HEK293T (cell line): ENCODE data around the gene CGRRF1.
A peak's percentile ranks its signal among the peaks of the same experiment; 100 is the strongest.

Experiments used
- CTCF ChIA-PET: fragments of 350-600 bp; formaldehyde crosslinking; extraction: SDS; loops from one replicate; lab custom pipeline; 2021; ENCODE audit warnings: antibody characterized with exemption, inconsistent platforms; lab: Yijun Ruan, JAX
- POLR2A ChIA-PET: fragments of 350-600 bp; formaldehyde crosslinking; extraction: SDS; loops from one replicate; lab custom pipeline; 2020; ENCODE audit warnings: antibody characterized with exemption, inconsistent platforms; lab: Yijun Ruan, JAX
- DNase-seq: peaks from one replicate; pipeline ENCODE4 v3.0.0; 2012; ENCODE audit warnings: mixed read lengths; ENCODE audit errors: extremely low spot score
- ARNT ChIP-seq: fragments of 450-650 bp; IDR thresholded peaks from 2 replicates; pipeline ENCODE4 v1.6.1; 2017; ENCODE audit warnings: mild to moderate bottlenecking
- BHLHE40 ChIP-seq: fragments of 450-650 bp; IDR thresholded peaks from 2 replicates; pipeline ENCODE4 v1.6.1; 2016; ENCODE audit warnings: mild to moderate bottlenecking, moderate library complexity, borderline replicate concordance
- CTBP1 ChIP-seq: fragments of 450-650 bp; IDR thresholded peaks from 2 replicates; pipeline ENCODE4 v1.6.1; 2016; ENCODE audit warnings: borderline replicate concordance
- ELF4 ChIP-seq: fragments of 450-650 bp; IDR thresholded peaks from 2 replicates; pipeline ENCODE4 v1.6.1; 2017; ENCODE audit warnings: antibody characterized with exemption
- FOXA1 ChIP-seq: fragments of 450-650 bp; IDR thresholded peaks from 2 replicates; pipeline ENCODE4 v1.6.1; 2016; ENCODE audit warnings: mild to moderate bottlenecking
- FOXK2 ChIP-seq: fragments of 450-650 bp; IDR thresholded peaks from 2 replicates; pipeline ENCODE4 v1.6.1; 2016; ENCODE audit warnings: mild to moderate bottlenecking
- FOXM1 ChIP-seq: fragments of 450-650 bp; IDR thresholded peaks from 2 replicates; pipeline ENCODE4 v1.6.1; 2017; ENCODE audit warnings: mild to moderate bottlenecking, borderline replicate concordance
- HDGF ChIP-seq: fragments of 450-650 bp; IDR thresholded peaks from 2 replicates; pipeline ENCODE4 v1.6.1; 2017; ENCODE audit warnings: antibody characterized with exemption, borderline replicate concordance
- L3MBTL2 ChIP-seq: fragments of 450-650 bp; conservative IDR thresholded peaks from 2 replicates; pipeline ENCODE4 v1.6.1; 2016; ENCODE audit warnings: mild to moderate bottlenecking
- LEF1 ChIP-seq: fragments of 450-650 bp; IDR thresholded peaks from 2 replicates; pipeline ENCODE4 v1.6.1; 2017; ENCODE audit warnings: mild to moderate bottlenecking, borderline replicate concordance
- NFRKB ChIP-seq: fragments of 450-650 bp; IDR thresholded peaks from 2 replicates; pipeline ENCODE4 v1.6.1; 2016; ENCODE audit warnings: mild to moderate bottlenecking, moderate library complexity
- SP1 ChIP-seq: fragments of 450-650 bp; IDR thresholded peaks from 2 replicates; pipeline ENCODE4 v1.6.1; 2017
- SUZ12 ChIP-seq: fragments of 450-650 bp; IDR thresholded peaks from 2 replicates; pipeline ENCODE4 v1.6.1; 2016; ENCODE audit warnings: mild to moderate bottlenecking
- TARDBP ChIP-seq: fragments of 450-650 bp; IDR thresholded peaks from 2 replicates; pipeline ENCODE4 v1.6.1; 2016
- ZNF384 ChIP-seq: fragments of 450-650 bp; IDR thresholded peaks from 2 replicates; pipeline ENCODE4 v1.6.1; 2016
- TF ChIP-seq, protein P1 (sequence below): fragments of 450-650 bp; IDR thresholded peaks from 2 replicates; pipeline ENCODE4 v1.6.1; 2016

Gene CGRRF1

DNA sequence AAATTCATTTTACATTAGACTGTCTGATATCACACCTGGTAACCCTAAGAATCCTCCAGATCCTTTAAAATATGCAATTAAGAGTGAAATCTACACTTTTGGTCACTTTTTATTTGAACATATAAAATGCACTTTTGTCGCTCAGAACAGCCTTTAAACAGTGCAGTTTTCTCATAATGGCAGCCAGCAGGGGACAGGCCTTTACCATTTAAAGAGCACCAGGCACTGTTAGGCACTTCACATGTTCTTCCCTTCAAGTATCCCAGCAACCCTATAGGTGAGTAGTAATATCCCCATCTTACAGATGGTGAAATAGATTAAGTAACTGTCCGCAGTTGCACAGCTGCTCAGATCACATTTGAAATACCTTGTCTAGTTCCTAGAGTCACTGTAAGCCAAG lies 45.9 kb downstream of the CGRRF1 start:
- ChIA-PET CTCF (interaction anchor here (0.5 kb wide), 1 partner anchor 24 kb away, joined by 3 read pairs; no protein-coding TSS in a partner anchor), POLR2A (no interaction called here)
- TF ChIP-seq FOXM1 (no peak), SUZ12 (no peak), SP1 (no peak), ZNF384 (no peak), CTBP1 (no peak), BHLHE40 (no peak), TARDBP (no peak), NFRKB (no peak), ARNT (no peak), FOXK2 (no peak), LEF1 (no peak), ELF4 (no peak), FOXA1 (no peak), L3MBTL2 (no peak), HDGF (no peak)
- TF ChIP-seq, protein P1, sequence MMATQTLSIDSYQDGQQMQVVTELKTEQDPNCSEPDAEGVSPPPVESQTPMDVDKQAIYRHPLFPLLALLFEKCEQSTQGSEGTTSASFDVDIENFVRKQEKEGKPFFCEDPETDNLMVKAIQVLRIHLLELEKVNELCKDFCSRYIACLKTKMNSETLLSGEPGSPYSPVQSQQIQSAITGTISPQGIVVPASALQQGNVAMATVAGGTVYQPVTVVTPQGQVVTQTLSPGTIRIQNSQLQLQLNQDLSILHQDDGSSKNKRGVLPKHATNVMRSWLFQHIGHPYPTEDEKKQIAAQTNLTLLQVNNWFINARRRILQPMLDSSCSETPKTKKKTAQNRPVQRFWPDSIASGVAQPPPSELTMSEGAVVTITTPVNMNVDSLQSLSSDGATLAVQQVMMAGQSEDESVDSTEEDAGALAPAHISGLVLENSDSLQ: no peak
- no peak for DNase-seq

DNA sequence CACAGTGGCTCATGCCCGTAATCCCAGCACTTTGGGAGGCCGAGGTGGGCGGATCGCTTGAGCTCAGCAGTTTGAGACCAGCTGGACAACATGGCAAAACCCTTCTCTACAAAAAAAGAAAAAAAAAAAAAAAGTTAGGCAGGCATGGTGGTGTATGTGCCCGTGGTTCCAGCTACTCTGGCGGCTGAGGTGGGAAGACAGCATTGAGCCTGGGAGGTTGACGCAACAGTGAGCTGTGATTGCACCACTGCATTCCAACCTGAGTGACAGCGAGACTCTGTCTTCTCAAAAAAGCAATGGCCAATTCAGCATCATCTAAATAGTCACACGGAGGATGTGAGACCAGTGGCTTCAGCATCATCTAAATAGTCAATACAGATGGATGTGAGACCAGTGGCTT lies 46.8 kb downstream of the CGRRF1 start:
- no peak for DNase-seq
- POLR2A ChIA-PET: no interaction called here
- CTCF ChIA-PET: interaction anchor here (0.6 kb wide), 1 partner anchor 16 kb away, joined by 5 read pairs; no protein-coding TSS in a partner anchor
- TF ChIP-seq, protein P1: peak; percentile 29
- no peak for TF ChIP-seq L3MBTL2
- TF ChIP-seq SP1: no peak
- TF ChIP-seq BHLHE40: no peak
- TF ChIP-seq SUZ12: no peak
- no peak for TF ChIP-seq ZNF384
- TF ChIP-seq LEF1: no peak
- no peak for TF ChIP-seq FOXA1

DNA sequence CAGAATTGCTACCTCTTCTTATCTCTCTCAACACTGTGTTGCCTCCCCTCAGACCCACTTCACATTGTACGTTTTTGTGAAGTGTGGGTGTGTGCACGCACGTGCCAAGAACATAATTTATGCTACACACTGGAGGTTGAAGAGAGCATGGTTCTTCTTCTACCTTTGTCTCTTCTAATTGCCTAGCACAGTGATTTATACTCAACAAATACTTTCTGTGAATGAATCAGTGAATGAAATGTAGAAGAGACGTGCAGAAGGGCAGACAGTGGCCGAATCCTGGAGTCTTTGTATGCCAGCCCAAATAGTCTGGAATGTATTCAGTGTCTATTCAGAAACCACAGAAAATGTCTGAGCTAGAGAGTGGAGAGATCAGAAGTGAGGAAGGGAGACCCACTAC lies 52.6 kb downstream of the CGRRF1 start:
- ChIA-PET POLR2A (no interaction called here), CTCF (interaction anchor here (0.6 kb wide), 1 partner anchor 73 kb away, joined by 9 read pairs; no protein-coding TSS in a partner anchor)
- no peak for DNase-seq
- TF ChIP-seq, protein P1: no peak
- no peak for TF ChIP-seq FOXK2
- no peak for TF ChIP-seq LEF1
- no peak for TF ChIP-seq TARDBP
- no peak for TF ChIP-seq HDGF

DNA sequence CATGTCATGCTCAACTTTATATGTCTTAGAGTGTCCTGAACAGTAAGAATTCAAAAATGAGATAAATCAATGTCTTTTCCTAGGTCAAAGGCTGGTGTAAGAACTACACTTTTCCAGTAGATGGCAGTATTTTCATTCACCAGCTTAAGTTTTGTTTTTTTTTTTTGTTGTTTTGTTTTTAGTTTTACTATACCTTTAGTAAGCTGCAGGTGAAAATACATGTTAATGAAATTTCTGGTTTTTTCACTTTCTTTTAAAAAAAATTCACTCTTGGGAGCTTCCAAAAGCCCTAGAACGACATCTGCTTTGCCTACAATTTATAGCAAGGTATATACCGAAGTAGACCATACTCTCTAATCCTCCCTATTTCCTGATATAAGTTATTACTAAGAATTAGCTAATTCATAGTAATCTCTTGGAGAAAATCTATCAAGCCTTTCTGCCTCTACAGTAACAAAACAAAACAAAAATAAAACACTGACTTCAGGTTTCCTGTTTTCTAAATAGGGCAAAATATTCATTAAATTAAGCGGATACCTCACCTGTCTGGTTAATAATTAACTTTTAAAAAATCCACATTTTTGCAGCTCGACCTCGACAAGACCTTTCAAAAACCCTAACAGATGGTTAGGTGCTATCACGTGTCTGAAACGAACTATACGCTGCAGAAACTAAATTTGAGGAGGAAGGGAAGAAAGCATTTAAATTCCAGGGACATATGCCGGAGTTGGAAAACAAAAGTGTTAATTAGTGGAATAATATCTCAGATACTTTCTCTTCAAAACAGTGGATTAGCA lies 54.6 kb downstream of the CGRRF1 start:
- POLR2A ChIA-PET: interaction anchor here (1.1 to 1.5 kb wide), 6 partner anchors 55 to 197 kb away, joined by 4 to 11 read pairs (median 6); partner anchors contain the start of gene CGRRF1
- no peak for TF ChIP-seq TARDBP
- peak; percentile 95 for TF ChIP-seq ZNF384
- TF ChIP-seq, protein P1: peak; percentile 90
- no peak for TF ChIP-seq FOXA1
- CTCF ChIA-PET: interaction anchor here (0.7 to 2.3 kb wide), 12 partner anchors 36 to 1773 kb away, joined by 3 to 30 read pairs (median 3); partner anchors contain the start of gene GNPNAT1
- no peak for DNase-seq

DNA sequence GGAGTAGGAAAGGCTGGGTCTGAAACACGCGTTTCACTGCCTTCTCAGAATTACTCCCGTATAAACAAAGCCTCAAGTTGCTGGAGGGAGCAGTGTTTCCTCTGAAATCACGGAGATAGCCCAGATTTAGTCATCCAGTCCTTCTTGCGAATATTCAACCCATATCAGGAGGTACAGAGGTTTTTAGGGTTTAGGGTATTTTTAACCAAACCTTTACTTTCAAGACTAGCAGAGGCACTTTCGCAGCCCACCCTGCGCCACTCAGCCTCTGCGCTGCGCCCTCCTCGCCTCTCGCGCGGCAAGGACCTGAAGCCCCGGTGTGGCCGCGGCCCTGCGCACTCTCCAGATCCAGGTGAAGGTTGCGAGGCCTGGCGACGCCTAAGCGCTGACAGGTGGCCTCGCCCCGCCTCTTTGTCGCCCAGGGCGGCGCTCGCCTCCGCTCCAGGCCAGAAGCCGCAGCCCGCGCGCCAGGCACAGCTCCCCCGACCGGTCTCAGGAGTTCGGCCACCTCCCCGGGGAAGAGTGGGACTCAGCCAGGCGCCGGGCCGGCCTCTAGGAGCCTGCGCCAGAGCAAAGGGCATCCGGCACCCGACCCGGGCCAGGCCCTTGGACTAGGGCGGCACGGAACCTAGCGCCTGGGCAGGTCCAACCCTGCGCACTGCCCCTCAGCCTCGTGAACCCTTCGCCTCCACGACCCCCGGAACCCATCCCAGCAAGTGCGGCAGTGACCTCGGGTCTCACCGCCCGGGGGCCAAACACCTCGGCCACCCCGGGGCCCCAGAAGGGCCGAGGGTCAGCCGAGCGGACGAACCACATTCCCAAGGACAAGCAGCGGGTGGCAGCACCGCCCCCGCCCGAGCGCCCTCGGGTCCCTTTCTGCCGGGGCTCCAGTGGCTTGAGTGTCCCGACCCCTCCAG lies 55.4 kb downstream of the CGRRF1 start:
- CTCF ChIA-PET: interaction anchor here (0.9 to 2.3 kb wide), 9 partner anchors 35 to 242 kb away, joined by 3 to 30 read pairs (median 5); no protein-coding TSS in a partner anchor

More for the DNA sequence above, 55.4 kb downstream of the CGRRF1 start:
- POLR2A ChIA-PET: interaction anchor here (0.6 to 2.8 kb wide), 22 partner anchors 8 to 211 kb away, joined by 3 to 32 read pairs (median 4); partner anchors contain the start of gene CGRRF1
- peak; percentile 53 for DNase-seq
- no peak for TF ChIP-seq ZNF384
- no peak for TF ChIP-seq SUZ12
- no peak for TF ChIP-seq FOXA1
- TF ChIP-seq BHLHE40: no peak
